MM.1S (cell line): ENCODE results near the gene SGPL1.
"Not testable (repeated sequence)": the region's sequence is repeated elsewhere in the genome, so short reads cannot be mapped to it uniquely, and the experiment has no call there.

Source experiments
- DNase-seq: peaks from one replicate; pipeline ENCODE4 v3.0.0-alpha.2; 2015
- H2AFZ ChIP-seq: fragments of 300-600 bp; sonication (generic); 2 replicates; pipeline ENCODE4 v1.6.0; 2016; ENCODE audit warnings: antibody characterized with exemption, low read length
- H3F3A ChIP-seq: fragments of 300-600 bp; sonication (generic); 2 replicates; pipeline ENCODE4 v1.6.1; 2016; ENCODE audit warnings: mild to moderate bottlenecking, antibody characterized with exemption, low read length, moderate library complexity, mixed read lengths; ENCODE audit not compliant: insufficient read depth
- H3K27ac ChIP-seq: fragments of 300-600 bp; sonication (generic); 2 replicates; pipeline ENCODE4 v1.5.1; 2016; ENCODE audit warnings: mild to moderate bottlenecking, low read length
- H3K27me3 ChIP-seq: fragments of 300-600 bp; sonication (generic); replicated peaks from 2 replicates; pipeline ENCODE4 v1.6.0; 2016; ENCODE audit warnings: low read length; ENCODE audit not compliant: insufficient read depth
- H3K36me3 ChIP-seq: fragments of 300-600 bp; sonication (generic); replicated peaks from 2 replicates; pipeline ENCODE4 v1.6.1; 2016; ENCODE audit warnings: mild to moderate bottlenecking, low read length, mixed read lengths; ENCODE audit not compliant: insufficient read depth
- H3K4me1 ChIP-seq: fragments of 300-600 bp; sonication (generic); 2 replicates; pipeline ENCODE4 v1.6.1; 2016; ENCODE audit warnings: low read length, mixed read lengths
- H3K4me2 ChIP-seq: fragments of 300-600 bp; sonication (generic); 2 replicates; pipeline ENCODE4 v1.6.0; 2016; ENCODE audit warnings: low read depth, low read length
- H3K4me3 ChIP-seq: fragments of 300-600 bp; sonication (generic); 2 replicates; pipeline ENCODE4 v1.5.1; 2016; ENCODE audit warnings: low read length, mixed read lengths
- H3K79me2 ChIP-seq: fragments of 300-600 bp; sonication (generic); 2 replicates; pipeline ENCODE4 v1.6.1; 2016; ENCODE audit warnings: mixed run types, low read length, mixed read lengths
- H3K9ac ChIP-seq: fragments of 300-600 bp; sonication (generic); 2 replicates; pipeline ENCODE4 v1.6.1; 2016; ENCODE audit warnings: low read length, mixed read lengths
- H3K9me2 ChIP-seq: fragments of 300-600 bp; sonication (generic); replicated peaks from 2 replicates; pipeline ENCODE4 v1.6.1; 2016; ENCODE audit warnings: mild to moderate bottlenecking, low read length, mixed read lengths; ENCODE audit not compliant: insufficient read depth
- H3K9me3 ChIP-seq: fragments of 300-600 bp; sonication (generic); replicated peaks from 2 replicates; pipeline ENCODE4 v1.6.1; 2016; ENCODE audit warnings: mild to moderate bottlenecking, low read length, mixed read lengths; ENCODE audit not compliant: insufficient read depth
- H4K20me1 ChIP-seq: fragments of 300-600 bp; sonication (generic); 2 replicates; pipeline ENCODE4 v1.6.1; 2016; ENCODE audit warnings: mild to moderate bottlenecking, low read length, moderate library complexity, mixed read lengths; ENCODE audit not compliant: insufficient read depth
- CTCF ChIP-seq: fragments of 300-600 bp; sonication (generic); IDR thresholded peaks from 2 replicates; pipeline ENCODE4 v1.5.1; 2016; ENCODE audit warnings: antibody characterized with exemption, low read length, mixed read lengths
- EZH2 ChIP-seq: fragments of 300-600 bp; sonication (generic); optimal IDR thresholded peaks from 2 replicates; pipeline ENCODE3; 2017; ENCODE audit warnings: low read depth, mild to moderate bottlenecking, antibody characterized with exemption, low read length, mixed read lengths
- EZH2phosphoT487 ChIP-seq: fragments of 300-600 bp; sonication (generic); IDR thresholded peaks from 2 replicates; pipeline ENCODE4 v1.6.1; 2018; ENCODE audit warnings: antibody characterized with exemption, low read length

SGPL1 gene

GRCh38 chr10:70853038-70853437 is 37.3 kb downstream of the SGPL1 start:
- no peaks in the 10 kb centered on the region for H4K20me1 ChIP-seq
- no peak overlapping the region for H2AFZ ChIP-seq
- no peak overlapping the region for H3K4me2 ChIP-seq
- peaks cover 11% of the 10 kb centered on the region for H3F3A ChIP-seq
- TF ChIP-seq EZH2phosphoT487 (no peak), EZH2 (no peak), CTCF (no peak)
- no peaks in the 10 kb centered on the region for H3K36me3 ChIP-seq
- H3K79me2 ChIP-seq = no peaks in the 10 kb centered on the region
- no peaks in the 10 kb centered on the region for H3K9me3 ChIP-seq
- no peak overlapping the region for H3K27ac ChIP-seq
- H3K9ac ChIP-seq = no peak overlapping the region
- H3K9me2 ChIP-seq = no peaks in the 10 kb centered on the region
- no peak for DNase-seq
- H3K27me3 ChIP-seq = no peaks in the 10 kb centered on the region
- H3K4me1 ChIP-seq = peaks cover 21% of the 10 kb centered on the region
- no peak overlapping the region for H3K4me3 ChIP-seq

- H3K9ac ChIP-seq = no peak overlapping the region
- H3K27ac ChIP-seq = no peak overlapping the region
- H3F3A ChIP-seq = peaks cover 11% of the 10 kb centered on the region
- H3K27me3 ChIP-seq = no peaks in the 10 kb centered on the region
- H3K36me3 ChIP-seq = no peaks in the 10 kb centered on the region
- no peak overlapping the region for H3K4me3 ChIP-seq
- H3K79me2 ChIP-seq = no peaks in the 10 kb centered on the region
- no peaks in the 10 kb centered on the region for H4K20me1 ChIP-seq
- no peak for TF ChIP-seq EZH2
- no peak for TF ChIP-seq EZH2phosphoT487
- TF ChIP-seq CTCF = no peak
- no peak overlapping the region for H3K4me2 ChIP-seq
- H2AFZ ChIP-seq = no peak overlapping the region
- no peak for DNase-seq
- no peaks in the 10 kb centered on the region for H3K9me3 ChIP-seq
- H3K4me1 ChIP-seq = peaks cover 21% of the 10 kb centered on the region
- H3K9me2 ChIP-seq = no peaks in the 10 kb centered on the region
Observed at GRCh38 chr10:70853457-70853856, 37.7 kb downstream of the SGPL1 start.

- Histone ChIP-seq H3K27ac (peak overlapping the region; percentile 36; the same call in 1 of the 2 replicates), H2AFZ (no peak overlapping the region), H3K79me2 (no peaks in the 10 kb centered on the region), H3K36me3 (no peaks in the 10 kb centered on the region), H3K4me2 (peak overlapping the region; percentile 36), H3K9me2 (no peaks in the 10 kb centered on the region), H4K20me1 (no peaks in the 10 kb centered on the region), H3F3A (peaks cover 11% of the 10 kb centered on the region), H3K9ac (no peak overlapping the region), H3K27me3 (no peaks in the 10 kb centered on the region), H3K4me3 (no peak overlapping the region), H3K4me1 (peaks cover 21% of the 10 kb centered on the region), H3K9me3 (no peaks in the 10 kb centered on the region)
- DNase-seq = peak; percentile 73
- no peak for TF ChIP-seq EZH2
- peak; percentile 77; the same call in 1 of the 2 replicates for TF ChIP-seq EZH2phosphoT487
Observed at GRCh38 chr10:70856454-70856853, 40.7 kb downstream of the SGPL1 start.

GRCh38 chr10:70858759-70859158 is 43.0 kb downstream of the SGPL1 start:
- H3K9me2 ChIP-seq = no peaks in the 10 kb centered on the region
- no peak overlapping the region for H3K27ac ChIP-seq
- peaks cover 11% of the 10 kb centered on the region for H3F3A ChIP-seq
- TF ChIP-seq CTCF (no peak), EZH2phosphoT487 (no peak), EZH2 (no peak)
- peaks cover 26% of the 10 kb centered on the region for H3K4me1 ChIP-seq
- H3K9me3 ChIP-seq = no peaks in the 10 kb centered on the region
- no peak overlapping the region for H3K4me3 ChIP-seq
- H3K27me3 ChIP-seq = no peaks in the 10 kb centered on the region
- no peak for DNase-seq
- no peak overlapping the region for H3K9ac ChIP-seq
- H3K4me2 ChIP-seq = no peak overlapping the region
- no peaks in the 10 kb centered on the region for H3K79me2 ChIP-seq
- no peaks in the 10 kb centered on the region for H3K36me3 ChIP-seq
- H4K20me1 ChIP-seq = no peaks in the 10 kb centered on the region
- no peak overlapping the region for H2AFZ ChIP-seq

GRCh38 chr10:70861495-70862197 is 45.9 kb downstream of the SGPL1 start:
- not testable (repeated sequence) for H3K9me3 ChIP-seq, H3K4me2 ChIP-seq, H2AFZ ChIP-seq, DNase-seq, H3K9me2 ChIP-seq, H3K36me3 ChIP-seq, H3K27ac ChIP-seq, H4K20me1 ChIP-seq, H3K9ac ChIP-seq, H3K4me3 ChIP-seq, H3K27me3 ChIP-seq, H3K79me2 ChIP-seq
- Histone ChIP-seq H3F3A (peaks cover 22% of the 10 kb centered on the region), H3K4me1 (peaks cover 42% of the 10 kb centered on the region)
